T-helper 2 cell treated with Interferon-gamma antibody and Interleukin-4, amounts not matched to agents 100 ng/mL and 5 ng/mL, for 36 hours (primary cell): Measurements from ENCODE around the gene ZBED2. TPM values are rescaled to one million over a fixed set of nuclear protein-coding genes. Genes with fewer than 3 reads are reported as not detected.
"Not testable (repeated sequence)": the region's sequence is repeated elsewhere in the genome, so short reads cannot be mapped to it uniquely, and the experiment has no call there.

Experiments used
- intact Hi-C: fragments of 100-400 bp; cut with micrococcal nuclease; formaldehyde crosslinking; loops from one replicate; pipeline ENCODE4 v1.15.1; 2023
- total RNA-seq: library from RNA; stranded (reverse); gene quantifications from 2 replicates; pipeline ENCODE4 v1.2.3, GENCODE V29; 2022

ZBED2 gene, protein sequence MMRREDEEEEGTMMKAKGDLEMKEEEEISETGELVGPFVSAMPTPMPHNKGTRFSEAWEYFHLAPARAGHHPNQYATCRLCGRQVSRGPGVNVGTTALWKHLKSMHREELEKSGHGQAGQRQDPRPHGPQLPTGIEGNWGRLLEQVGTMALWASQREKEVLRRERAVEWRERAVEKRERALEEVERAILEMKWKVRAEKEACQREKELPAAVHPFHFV
- 13.1 and 14.2 TPM in 2 replicates for total RNA-seq

DNA sequence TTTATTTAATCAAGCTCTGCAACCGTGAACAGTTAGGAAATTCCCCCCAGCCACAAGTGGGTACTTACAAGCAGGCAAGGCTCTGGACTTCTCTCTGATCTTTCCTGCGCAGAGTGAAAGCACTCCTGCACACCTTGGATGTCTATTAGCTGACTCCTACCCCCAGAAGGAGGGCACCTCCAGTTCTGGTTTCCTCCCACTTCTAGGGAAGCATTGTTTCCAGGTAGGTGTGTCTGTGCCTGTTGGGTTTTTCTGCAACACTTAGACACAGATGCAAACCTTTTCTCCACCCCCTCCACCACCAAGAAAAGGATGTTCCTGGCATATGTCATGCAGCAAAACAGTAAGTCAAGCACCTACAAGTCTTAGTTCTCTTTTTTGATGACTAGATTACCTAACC, at the start of gene ZBED2:
TSS of gene ZBED2 (minus strand) at position 115 of the 400 bp plus-strand sequence. CDS start 1,145 bp downstream, outside the sequence.
- intact Hi-C loops: no loop called here

DNA sequence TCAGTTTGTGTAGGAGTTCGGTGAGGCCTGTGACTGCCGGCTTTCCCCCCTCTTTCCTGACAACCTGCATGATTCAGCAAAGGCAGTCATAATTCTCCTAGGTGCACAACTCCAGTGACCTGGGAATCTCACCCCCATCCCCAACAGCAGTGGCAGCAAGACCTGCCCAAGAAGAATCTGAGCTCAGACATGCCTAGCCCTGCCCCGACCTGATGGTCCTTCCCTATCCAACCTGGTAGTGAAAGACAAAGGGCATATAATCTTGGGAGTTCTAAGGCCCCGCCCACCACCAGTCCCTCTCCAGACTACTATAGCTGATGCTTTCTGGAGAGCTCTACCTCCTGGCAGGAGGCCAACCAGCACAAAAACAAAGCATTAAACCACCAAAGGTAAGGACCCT, 44.2 kb upstream of the ZBED2 start:
- intact Hi-C loops: no loop called here

DNA sequence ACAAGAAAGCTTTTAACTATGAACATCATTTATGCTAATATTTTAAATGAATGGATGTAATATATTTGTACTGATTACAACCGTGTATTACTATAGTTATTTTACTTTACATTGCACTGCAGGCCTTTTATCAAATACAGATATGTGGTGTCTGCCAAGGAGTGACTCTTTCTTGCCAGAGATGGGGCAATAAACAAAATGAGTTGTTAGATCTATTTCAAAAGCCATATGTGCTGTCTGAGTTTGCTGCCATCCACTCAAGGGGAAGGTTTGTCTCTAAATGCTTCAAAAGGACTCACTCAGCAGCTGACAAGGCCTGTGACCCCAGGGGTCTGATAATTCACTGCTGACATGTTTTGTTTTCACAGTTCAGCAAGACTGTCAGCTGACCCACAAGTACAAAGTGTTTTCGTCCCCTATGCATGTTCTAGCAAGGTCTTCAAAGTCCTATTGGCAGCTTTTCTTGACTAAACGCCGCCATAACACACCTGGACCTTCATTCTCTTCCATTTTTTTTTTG, 41.3 kb upstream of the ZBED2 start:
- intact Hi-C loops: no loop called here

DNA sequence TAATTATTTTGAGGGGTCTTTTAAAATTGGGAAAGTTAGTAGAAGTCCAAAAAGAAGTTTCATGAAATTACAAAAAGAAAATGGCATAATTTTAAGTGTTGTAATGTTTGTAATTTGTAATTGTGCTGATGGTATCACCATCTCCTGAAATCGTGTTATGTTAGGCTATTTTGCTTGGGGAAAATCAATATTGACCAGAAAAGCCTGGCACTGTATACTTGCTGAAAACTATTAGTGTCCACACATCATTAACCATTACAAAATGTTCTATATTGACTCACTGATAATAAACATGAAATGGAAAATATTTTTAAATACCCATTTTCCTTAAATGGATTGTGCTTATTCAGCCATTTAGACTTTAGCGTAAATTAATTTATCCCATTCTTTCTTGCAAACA, 40.3 kb upstream of the ZBED2 start:
- intact Hi-C loops: no loop called here

DNA sequence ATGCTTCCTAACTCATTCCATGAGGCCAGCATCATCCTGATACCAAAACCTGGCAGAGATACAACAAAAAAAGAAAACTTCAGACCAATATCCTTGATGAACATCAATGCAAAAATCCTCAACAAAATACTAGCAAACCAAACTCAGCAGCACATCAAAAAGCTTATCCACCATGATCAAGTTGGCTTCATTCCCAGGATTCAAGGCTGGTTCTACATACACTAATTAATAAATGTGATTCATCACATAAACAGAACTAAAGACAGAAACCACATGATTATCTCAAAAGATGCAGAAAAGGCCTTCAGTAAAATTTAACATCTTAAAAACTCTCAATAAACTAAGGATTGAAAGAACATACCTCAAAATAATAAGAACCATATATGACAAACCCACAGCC, 35.5 kb upstream of the ZBED2 start:
- intact Hi-C loops: not testable (repeated sequence)

DNA sequence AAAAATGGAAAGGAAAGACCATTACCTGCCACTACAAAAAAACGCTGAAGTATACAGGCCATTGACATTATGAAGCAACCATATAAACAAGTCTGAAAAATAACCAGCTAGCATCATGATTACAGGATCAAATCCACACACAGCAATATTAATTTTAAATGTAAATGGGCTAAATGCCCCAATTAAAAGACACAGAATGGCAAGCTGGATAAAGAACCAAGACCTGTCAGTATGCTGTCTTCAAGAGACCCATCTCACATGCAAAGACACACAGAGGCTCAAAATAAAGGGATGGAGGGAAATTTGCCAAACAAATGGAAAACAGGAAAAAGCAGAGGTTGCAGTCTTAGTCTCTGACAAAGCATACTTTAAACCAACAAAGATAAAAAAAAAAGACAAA, 33.9 kb upstream of the ZBED2 start:
- intact Hi-C loops: not testable (repeated sequence)

DNA sequence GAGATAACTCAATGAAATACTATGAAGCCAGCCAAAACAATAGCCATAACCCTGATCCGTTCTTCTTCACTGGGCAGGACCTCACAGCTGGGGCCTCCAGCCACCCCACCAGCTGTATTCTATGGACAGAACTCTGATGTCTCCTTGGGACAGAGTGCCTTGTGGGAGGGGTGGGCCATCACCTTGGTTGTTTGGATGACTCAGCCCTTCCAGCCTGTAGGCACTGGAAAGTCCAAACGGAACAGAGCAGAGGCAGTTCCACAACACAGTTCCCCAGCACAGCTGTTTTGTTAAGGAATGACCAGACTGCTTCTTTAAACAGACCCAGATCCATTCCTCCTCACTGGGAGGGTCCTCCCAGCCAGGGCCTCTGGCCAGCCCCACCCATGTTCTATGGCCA, 31.9 kb upstream of the ZBED2 start:
- intact Hi-C loops: no loop called here

DNA sequence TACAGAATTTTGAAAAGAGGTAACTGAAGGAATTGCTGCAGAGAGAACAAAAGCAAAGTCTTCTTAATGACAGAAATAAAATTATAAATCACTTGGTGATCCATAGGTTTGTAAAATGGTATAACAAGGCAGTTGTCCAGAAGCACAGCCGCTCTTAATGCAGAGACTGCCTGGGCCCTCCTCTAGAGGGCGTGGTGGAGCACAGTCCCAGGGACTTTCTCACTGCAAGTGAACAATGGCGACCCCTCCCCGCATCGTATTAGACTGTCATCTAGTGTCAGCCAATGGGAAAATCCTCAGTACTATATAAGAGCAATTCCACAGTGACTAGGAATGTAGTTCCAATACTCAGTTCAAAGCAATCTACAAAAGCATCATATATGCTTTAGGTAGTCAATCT, 26.4 kb upstream of the ZBED2 start:
- intact Hi-C loops: no loop called here

DNA sequence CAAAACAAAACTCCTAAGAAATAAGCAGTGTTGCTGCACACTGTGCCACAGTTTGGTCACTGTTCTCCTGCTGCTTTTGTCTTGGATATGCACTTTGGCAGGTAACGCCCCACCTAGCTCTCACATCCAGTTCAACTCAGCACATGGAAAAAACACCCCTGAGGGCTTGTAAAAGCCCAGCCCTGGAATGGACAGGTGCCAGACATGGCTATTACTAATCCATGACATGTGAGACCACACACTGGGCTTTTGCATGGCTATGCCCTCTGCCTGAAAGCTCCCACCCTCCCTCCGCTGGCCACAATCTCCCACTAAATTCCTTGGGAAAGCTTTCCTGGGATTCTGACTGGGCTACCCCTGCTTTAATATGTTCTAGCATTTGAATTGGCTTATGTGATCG, 24.7 kb upstream of the ZBED2 start:
- intact Hi-C loops: loop anchor here (10.0 kb wide), 2 partner anchors 305 to 1055 kb away; no protein-coding TSS in a partner anchor

DNA sequence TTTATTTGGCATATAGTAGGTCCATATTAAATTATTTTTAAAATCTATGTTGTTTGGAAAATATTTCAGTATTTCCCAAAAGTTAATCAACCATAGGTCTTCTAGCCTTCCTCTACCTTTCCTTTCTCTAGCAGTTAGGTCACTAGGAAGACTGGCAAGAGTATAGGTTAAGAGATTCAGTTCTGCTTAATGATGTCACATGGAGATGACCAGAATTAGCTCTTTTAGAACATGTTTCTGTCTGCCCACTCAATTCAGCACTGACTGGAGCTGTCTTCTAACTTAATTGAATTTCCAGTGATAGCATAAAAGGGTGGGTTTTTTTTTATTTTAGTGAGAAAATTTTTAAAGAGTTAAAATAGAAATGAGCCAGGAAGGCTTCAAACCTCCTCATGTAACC, 23.8 kb upstream of the ZBED2 start:
- intact Hi-C loops: loop anchor here (10.0 kb wide), 2 partner anchors 304 to 1056 kb away; no protein-coding TSS in a partner anchor

DNA sequence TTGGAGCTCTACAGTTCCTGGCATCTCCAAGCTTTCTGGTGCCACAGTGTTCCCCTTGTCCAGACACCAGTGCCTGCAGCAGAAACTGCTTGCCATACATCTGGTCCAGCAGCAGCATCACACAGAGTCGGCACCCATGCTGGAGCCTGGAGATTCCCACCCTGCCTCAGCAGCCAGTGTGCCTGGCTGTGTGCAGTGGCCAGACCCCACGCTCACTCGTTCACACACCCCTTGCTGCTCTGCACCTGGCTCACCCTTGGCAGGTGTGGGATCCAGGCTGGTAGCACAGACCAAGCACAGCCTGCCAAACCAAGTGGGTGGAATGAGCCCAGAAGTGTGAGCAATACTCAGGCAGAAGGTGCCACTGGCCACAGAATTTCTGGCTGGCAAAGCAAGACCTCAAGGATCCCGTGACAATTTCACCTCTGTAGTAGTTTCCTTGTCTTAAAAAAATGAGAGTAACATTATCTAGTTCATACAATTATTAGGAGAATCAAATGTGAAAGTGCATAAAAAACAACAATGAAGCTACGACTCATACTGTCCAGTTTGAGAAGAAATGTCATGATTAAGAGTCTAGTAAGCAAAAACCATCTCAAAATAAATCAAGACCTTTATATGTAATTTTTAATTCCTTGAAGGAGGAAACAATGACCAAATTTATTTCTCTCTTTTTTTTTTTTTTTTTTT, 22.9 kb upstream of the ZBED2 start:
- intact Hi-C loops: loop anchor here (10.0 kb wide), 2 partner anchors 303 to 1057 kb away; no protein-coding TSS in a partner anchor

DNA sequence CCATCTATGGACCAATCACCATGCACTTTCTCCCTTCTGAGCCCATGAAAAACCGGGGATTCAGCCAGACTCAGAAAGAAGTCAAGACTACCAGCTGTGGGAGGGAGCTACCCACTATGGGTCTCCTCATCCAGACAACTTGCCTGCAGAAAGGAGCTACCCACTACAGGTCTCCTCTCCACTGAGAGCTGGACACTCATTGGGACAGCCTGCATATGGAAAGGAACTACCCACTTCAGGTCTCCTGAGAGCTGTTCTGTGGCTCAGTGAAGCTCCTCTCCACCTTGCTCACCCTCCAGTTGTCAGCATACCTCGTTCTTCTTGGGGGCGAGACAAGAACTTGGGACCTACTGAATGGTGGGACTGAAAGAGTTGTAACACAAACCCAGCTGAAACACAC, 22.3 kb upstream of the ZBED2 start:
- intact Hi-C loops: loop anchor here (10.0 kb wide), 2 partner anchors 303 to 1057 kb away; no protein-coding TSS in a partner anchor

DNA sequence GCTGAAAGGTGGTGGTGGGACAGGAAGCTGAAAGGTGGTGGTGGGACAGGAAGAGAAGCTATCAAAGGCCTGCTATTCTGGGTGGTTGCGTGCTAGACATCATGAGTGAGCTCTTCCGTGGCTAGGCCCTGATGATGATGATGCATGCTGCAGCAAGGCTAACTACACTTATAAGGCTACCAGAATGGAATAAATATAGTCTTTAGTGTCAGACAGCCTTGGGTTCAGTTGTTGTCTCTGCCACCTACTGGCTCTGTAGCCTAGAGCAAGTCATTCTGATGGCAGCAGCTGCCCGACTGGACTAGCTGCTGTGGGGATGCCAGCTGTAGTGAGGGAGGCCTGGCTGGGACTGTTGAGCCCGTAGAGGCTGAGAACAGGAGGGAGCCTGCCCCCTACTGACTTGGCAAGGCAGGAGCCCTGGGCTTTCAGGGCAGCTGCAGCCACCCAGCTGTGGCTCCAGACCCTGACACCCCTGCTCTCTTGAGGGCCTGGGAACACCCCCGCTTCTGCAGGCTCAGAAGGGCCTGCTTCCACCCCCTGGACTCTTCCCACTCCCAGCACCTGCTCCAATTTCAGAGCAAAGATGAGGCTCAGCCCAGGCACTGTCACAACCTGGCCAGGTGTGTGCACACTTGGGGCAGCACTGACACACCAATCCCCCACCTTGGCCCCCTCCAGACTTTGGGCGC, 21.4 kb upstream of the ZBED2 start:
- intact Hi-C loops: loop anchor here (1.0 to 10.0 kb wide), 5 partner anchors 38 to 1058 kb away; partner anchors contain the start of gene CD96

DNA sequence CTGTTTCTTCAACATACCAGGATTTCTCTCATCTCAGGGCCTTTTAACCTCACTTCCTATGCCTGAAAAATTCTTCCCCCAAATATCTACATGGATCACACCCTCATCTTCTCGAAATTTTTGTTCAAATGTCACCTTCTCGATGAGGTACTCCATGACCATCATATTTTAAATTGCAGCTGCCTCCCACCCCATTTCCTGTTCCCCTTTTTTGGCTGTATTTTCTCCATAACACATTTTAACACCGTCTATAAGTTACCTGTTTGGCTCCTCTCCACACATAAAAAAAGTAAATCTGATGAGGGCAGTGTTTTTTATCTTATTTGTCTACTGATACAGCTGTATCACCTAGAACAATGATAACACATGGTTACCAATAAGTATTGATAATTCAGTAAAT, 20.7 kb upstream of the ZBED2 start:
- intact Hi-C loops: loop anchor here (1.0 to 10.0 kb wide), 5 partner anchors 38 to 1059 kb away; partner anchors contain the start of gene CD96

DNA sequence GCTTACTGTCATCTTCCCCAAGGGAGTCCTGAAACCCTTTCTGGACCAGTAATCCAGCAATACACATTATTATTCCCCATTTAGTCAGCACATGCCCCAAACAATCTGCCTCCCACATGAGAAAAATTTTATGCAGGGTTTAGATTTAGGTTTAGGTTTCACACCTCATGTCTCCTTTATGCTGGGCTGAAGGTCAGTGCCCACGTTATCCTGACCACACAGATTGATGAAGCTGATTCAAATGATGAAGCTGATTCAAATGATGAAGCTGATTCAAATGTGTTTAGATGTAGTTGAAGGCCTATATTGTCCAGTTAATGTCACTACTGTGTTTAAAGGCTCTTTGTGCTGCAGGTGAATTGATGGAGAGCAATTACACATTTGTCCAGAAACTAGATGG, 18.1 kb upstream of the ZBED2 start:
- intact Hi-C loops: loop anchor here (5.0 to 10.0 kb wide), 3 partner anchors 298 to 1062 kb away; partner anchors contain the start of gene ABHD10

DNA sequence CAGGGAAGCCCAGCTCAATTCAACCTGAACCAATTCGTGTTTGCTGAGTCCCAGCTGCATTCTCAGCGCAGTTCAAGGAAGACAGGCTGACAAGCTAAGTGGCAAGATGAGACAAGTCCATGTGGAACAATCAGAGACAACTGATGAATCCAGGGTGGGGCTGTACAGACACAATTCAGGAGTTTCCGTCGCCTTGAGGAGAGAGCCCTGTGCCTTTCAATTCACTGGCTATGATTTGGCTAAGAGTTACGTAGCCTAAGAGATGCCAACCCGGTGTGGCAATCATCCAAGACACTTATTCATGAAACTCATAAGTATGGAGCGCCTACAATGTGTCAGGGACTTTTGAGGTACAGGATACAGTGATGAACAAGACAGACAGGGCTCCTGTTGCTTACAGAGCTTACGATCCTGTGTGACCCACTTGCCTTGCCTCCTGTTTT, 15.5 kb upstream of the ZBED2 start:
- intact Hi-C loops: loop anchor here (1.0 to 10.0 kb wide), 7 partner anchors 58 to 1064 kb away; partner anchors contain the start of genes ABHD10 and CD96

DNA sequence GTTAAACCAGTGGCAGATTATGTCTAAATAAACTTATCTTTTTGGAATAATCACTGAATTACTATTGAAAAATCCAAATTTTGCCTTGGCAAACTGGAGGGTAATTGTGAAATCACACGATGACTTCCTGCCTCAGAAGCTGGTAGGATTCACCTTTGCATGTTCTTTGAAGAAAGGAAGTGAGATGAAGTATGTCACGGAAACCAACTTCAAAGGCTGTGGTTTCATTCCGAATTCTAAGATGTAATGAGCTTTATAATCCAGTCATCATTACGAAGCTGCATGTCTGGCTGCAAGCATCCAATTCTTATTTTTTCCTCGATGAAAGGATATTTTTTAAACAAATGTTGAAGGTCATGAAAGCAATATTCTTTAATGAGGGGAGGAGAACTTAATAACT, 15.0 kb upstream of the ZBED2 start:
- intact Hi-C loops: loop anchor here (1.0 to 10.0 kb wide), 7 partner anchors 58 to 1065 kb away; partner anchors contain the start of genes ABHD10 and CD96

DNA sequence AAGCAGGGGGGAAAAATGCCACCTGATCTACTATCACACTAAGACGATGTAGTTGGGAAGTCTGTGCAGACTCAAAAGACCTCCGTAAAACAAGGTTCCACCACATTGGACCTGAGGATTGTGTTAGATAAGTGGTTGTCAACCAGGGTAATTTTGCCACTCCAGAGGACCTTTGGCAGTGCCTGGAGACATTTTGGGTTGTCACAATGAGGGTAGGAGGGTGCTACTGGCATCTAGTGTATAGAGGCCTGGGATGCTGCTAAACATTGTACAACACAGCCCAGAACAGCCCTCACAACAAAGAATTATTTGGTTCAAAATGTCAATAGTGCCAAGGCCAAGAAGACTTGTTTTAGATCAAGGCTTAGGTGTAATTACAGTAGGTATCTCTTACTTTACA, 14.6 kb upstream of the ZBED2 start:
- intact Hi-C loops: loop anchor here (1.0 to 10.0 kb wide), 8 partner anchors 12 to 1065 kb away; partner anchors contain the start of genes ABHD10 and CD96

DNA sequence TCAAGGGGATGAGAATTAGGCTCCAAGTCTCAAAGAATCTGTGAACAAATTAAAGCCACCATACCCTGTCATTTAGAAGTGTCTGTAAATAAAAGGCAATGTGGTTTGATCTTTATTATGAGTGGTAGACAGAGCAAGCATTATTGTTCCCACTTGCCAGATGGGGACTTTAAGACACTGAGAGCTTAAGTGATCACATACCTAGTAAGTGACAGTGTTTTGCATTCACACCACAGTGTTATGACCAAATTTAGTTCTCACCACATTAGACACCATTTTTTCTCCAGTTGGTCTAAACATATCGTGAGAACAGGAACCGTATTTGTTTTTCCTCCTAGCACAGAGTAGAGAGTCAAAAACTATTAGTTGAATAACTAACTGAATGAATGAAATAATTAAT, 13.2 kb upstream of the ZBED2 start:
- intact Hi-C loops: no loop called here

DNA sequence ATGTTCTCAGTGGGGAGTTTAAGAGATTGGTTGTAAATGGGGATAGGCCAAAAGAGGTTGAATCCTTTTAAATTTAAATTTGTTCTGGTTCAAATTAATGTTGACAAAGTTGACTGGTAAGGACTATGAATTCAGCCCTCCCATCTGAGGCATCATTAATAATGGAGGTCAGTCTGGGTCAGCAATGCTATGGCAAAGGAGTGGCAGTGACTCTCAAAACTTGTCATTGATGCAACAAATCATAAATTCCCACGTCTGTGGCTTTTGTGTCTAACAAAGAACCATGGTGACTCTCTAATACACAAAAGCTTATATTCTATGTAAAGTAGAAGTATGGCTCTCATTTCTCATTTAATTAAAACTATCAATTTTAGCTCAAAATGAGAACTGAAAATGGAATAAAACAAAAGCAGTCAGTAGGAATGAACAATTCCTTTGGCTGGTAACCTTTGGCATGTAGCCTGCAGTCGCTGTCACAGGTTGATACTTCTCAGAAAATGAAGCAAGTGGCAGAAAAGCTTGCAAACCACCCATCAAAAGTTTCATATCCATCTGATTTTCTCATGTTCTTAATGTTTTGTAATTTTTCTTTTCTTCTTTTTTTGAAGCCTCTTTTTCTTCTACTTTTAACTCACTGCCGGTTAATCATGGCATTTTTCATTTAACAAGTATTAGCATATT, 12.2 kb upstream of the ZBED2 start:
- intact Hi-C loops: no loop called here

DNA sequence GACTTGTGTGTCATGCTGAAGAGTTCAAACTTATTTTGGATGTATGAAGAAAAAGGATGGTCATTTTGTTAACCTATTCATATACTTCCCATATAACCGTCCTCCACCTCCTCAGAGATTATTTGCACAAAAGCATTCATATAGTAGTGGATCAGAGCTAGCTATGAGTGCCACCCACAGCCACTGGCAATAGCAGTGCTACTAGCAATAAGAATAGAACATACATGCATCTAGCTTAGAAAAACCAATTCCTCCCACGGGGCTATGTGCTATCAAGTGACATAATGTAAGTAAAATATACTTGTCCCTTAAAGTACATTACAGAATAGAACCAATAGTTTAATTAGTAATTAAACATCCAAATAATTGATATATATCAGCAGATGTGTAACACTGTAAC, 10.3 kb upstream of the ZBED2 start:
- intact Hi-C loops: no loop called here
